ENCODE measurements around the gene DACH1.

- TF ChIP-seq CTCF (IDR thresholded peaks at IDR 0.05): no peak
- TF ChIP-seq POLR2A (IDR thresholded peaks at IDR 0.05): no peak
Measured at GRCh38 chr13:71829547-71829946, 37.5 kb downstream of the DACH1 start.

All from uterus (tissue), 2 donors.